Vagina (tissue), 2 donors: ENCODE data around the gene CBY2. TPM values are rescaled to one million over a fixed set of nuclear protein-coding genes. Genes with fewer than 3 reads are reported as not detected.
A peak's percentile ranks its signal among the peaks of the same experiment; 100 is the strongest.

Experiments used
- DNase-seq, 2 donors: peaks; one replicate each; pipeline ENCODE4 v3.0.0-alpha.2; 2017; ENCODE audit errors: extremely low spot score in 2 of 2
- H3K27ac ChIP-seq: fragments of 200-600 bp; sonication (generic); one replicate; pipeline ENCODE4 v1.5.1; 2019
- H3K27me3 ChIP-seq: fragments of 200-600 bp; sonication (generic); one replicate; pipeline ENCODE4 v1.5.1; 2019
- H3K36me3 ChIP-seq, 2 donors: fragments of 200-600 bp; sonication (generic); one replicate each; pipeline ENCODE4 v1.5.1; 2017 to 2019
- H3K4me1 ChIP-seq: fragments of 200-600 bp; sonication (generic); one replicate; pipeline ENCODE4 v1.5.1; 2019
- H3K4me3 ChIP-seq, 2 donors: fragments of 200-600 bp; sonication (generic); 1 replicate in 1 of 2; 2 replicates in 1 of 2; pipeline ENCODE4 v1.5.1; 2016 to 2019
- H3K9me3 ChIP-seq: fragments of 200-600 bp; sonication (generic); one replicate; pipeline ENCODE4 v1.5.1; 2019
- POLR2A ChIP-seq, 2 donors: fragments of 450-650 bp; IDR thresholded peaks; one replicate each; pipeline ENCODE4 v1.6.1; 2017; ENCODE audit warnings: antibody characterized with exemption in 2 of 2, mild to moderate bottlenecking in 2 of 2, moderate library complexity in 2 of 2
- POLR2AphosphoS5 ChIP-seq, 2 donors: sonication (generic); formaldehyde crosslinking; IDR thresholded peaks; one replicate each; pipeline ENCODE4 v1.9.0; 2017; ENCODE audit warnings: antibody characterized with exemption in 2 of 2, mild to moderate bottlenecking in 2 of 2, low read depth in 1 of 2; ENCODE audit not compliant: insufficient read depth in 1 of 2
- intact Hi-C: fragments of 100-400 bp; cut with DNase I; formaldehyde crosslinking; loops from one replicate; pipeline ENCODE4 v1.15.1; 2023
- total RNA-seq: library from RNA; depleted of rRNA; stranded (reverse); fragments of >200 nt; gene quantifications from one replicate; pipeline ENCODE4 v1.2.3, GENCODE V29; 2016
- TF ChIP-seq, protein P1 (sequence below), 3 experiments: fragments of 450-650 bp in 2 of 3; fragments of 200-600 bp in 1 of 3; sonication (generic) in 1 of 3; IDR thresholded peaks; one replicate each; pipeline ENCODE4 v1.5.1; 2017 to 2019; ENCODE audit warnings: antibody characterized with exemption in 3 of 3, mild to moderate bottlenecking in 2 of 3, moderate library complexity in 2 of 3

Gene CBY2
- total RNA-seq, 1 donor from 2014 or later: not detected

DNA sequence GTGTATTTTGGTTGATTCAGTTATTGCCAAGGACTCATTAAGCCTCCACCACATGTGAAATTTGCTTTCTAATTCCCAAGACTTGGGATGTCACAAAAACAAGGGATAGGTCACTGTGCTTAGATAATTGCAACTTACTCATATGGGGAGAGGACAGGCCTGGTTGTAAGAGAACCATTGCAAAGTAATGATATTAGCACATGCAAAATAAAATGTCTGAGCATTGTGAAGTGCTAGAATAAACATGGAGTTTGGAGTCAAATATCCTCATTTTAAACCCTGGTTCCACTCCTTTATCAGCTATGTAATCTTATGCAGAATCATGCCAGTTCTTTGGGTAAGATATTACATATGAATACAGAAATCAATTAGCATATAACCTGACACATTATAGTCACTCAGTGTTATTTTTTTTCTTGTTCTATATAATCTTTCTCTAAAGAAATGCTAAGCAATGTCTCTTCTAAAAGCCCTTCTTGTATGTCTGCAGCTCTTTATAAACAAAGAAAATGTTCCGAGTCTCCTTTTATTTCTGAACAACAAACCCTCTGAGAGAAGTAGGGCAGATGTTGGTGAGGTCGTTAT, 5.5 kb downstream of the CBY2 start:
- Histone ChIP-seq H3K36me3 (no peaks in the 10 kb centered on the region), H3K4me3 (no peak overlapping the region), H3K27me3 (no peaks in the 10 kb centered on the region), H3K27ac (no peak overlapping the region), H3K9me3 (no peaks in the 10 kb centered on the region), H3K4me1 (no peaks in the 10 kb centered on the region)
- DNase-seq: no peak
- no peak for TF ChIP-seq POLR2A (IDR thresholded peaks at IDR 0.05)
- TF ChIP-seq, protein P1, sequence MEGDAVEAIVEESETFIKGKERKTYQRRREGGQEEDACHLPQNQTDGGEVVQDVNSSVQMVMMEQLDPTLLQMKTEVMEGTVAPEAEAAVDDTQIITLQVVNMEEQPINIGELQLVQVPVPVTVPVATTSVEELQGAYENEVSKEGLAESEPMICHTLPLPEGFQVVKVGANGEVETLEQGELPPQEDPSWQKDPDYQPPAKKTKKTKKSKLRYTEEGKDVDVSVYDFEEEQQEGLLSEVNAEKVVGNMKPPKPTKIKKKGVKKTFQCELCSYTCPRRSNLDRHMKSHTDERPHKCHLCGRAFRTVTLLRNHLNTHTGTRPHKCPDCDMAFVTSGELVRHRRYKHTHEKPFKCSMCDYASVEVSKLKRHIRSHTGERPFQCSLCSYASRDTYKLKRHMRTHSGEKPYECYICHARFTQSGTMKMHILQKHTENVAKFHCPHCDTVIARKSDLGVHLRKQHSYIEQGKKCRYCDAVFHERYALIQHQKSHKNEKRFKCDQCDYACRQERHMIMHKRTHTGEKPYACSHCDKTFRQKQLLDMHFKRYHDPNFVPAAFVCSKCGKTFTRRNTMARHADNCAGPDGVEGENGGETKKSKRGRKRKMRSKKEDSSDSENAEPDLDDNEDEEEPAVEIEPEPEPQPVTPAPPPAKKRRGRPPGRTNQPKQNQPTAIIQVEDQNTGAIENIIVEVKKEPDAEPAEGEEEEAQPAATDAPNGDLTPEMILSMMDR (IDR thresholded peaks at IDR 0.05): no peak
- TF ChIP-seq POLR2AphosphoS5 (IDR thresholded peaks at IDR 0.05; ENCODE audit: insufficient read depth in 1 of 2, low read depth in 1 of 2): no peak
- intact Hi-C loops: no loop called here

GRCh38 chr13:45711951-45712350, 9.8 kb downstream of the CBY2 start:
- Histone ChIP-seq H3K4me3 (no peak overlapping the region), H3K36me3 (no peaks in the 10 kb centered on the region), H3K4me1 (no peaks in the 10 kb centered on the region), H3K27me3 (no peaks in the 10 kb centered on the region), H3K27ac (no peak overlapping the region), H3K9me3 (no peaks in the 10 kb centered on the region)
- peak in 1 of 2 donors; percentile 47 for DNase-seq
- intact Hi-C loops: no loop called here
- no peak for TF ChIP-seq POLR2A (IDR thresholded peaks at IDR 0.05)
- TF ChIP-seq, protein P1 (IDR thresholded peaks at IDR 0.05): no peak
- TF ChIP-seq POLR2AphosphoS5 (IDR thresholded peaks at IDR 0.05; ENCODE audit: insufficient read depth in 1 of 2, low read depth in 1 of 2): no peak

DNA sequence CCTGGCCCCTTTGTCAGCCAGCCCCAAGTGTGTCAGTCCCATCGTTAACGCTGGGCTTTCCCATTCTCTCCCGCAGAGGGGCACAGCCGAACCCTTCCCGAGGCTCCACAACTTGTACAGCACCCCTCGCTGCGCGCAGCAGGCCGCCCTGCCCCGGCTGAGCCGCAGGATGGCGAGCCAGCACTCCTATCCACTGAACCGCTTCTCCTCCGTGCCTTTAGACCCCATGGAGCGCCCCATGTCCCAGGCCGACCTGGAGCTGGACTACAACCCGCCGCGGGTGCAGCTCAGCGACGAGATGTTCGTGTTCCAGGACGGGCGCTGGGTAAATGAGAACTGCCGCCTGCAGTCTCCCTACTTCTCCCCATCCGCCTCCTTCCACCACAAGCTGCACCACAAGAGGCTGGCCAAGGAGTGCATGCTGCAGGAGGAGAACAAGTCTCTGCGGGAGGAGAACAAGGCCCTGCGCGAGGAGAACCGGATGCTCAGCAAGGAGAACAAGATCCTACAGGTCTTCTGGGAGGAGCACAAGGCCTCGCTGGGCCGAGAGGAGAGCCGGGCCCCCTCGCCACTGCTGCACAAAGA, 11.1 kb downstream of the CBY2 start:
- no peaks in the 10 kb centered on the region for H3K36me3 ChIP-seq
- no peaks in the 10 kb centered on the region for H3K27me3 ChIP-seq
- no peaks in the 10 kb centered on the region for H3K4me1 ChIP-seq
- DNase-seq: peak; percentile 77 to 94
- no peak overlapping the region for H3K27ac ChIP-seq
- no peaks in the 10 kb centered on the region for H3K9me3 ChIP-seq
- TF ChIP-seq, protein P1 (IDR thresholded peaks at IDR 0.05): no peak
- no peak for TF ChIP-seq POLR2AphosphoS5 (IDR thresholded peaks at IDR 0.05; ENCODE audit: insufficient read depth in 1 of 2, low read depth in 1 of 2)
- no peak for TF ChIP-seq POLR2A (IDR thresholded peaks at IDR 0.05)
- intact Hi-C loops: no loop called here
- no peak overlapping the region for H3K4me3 ChIP-seq

DNA sequence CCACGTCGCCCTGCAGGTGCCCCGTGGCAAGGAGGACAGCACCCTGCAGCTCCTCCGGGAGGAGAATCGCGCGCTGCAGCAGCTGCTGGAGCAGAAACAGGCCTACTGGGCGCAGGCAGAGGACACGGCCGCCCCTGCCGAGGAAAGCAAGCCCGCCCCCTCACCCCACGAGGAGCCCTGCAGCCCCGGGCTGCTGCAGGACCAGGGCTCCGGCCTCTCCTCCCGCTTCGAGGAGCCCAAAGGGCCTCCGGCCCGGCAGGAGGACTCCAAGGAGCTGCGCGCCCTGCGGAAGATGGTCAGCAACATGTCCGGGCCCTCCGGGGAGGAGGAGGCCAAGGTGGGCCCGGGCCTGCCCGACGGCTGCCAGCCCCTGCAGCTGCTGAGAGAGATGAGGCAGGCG, 11.6 kb downstream of the CBY2 start:
- H3K4me3 ChIP-seq: no peak overlapping the region
- no peaks in the 10 kb centered on the region for H3K36me3 ChIP-seq
- intact Hi-C loops: no loop called here
- H3K4me1 ChIP-seq: no peaks in the 10 kb centered on the region
- TF ChIP-seq, protein P1 (IDR thresholded peaks at IDR 0.05): no peak
- TF ChIP-seq POLR2AphosphoS5 (IDR thresholded peaks at IDR 0.05; ENCODE audit: insufficient read depth in 1 of 2, low read depth in 1 of 2) (no peak), POLR2A (IDR thresholded peaks at IDR 0.05) (no peak)
- peak in 1 of 2 donors; percentile 81 for DNase-seq
- H3K27me3 ChIP-seq: no peaks in the 10 kb centered on the region
- H3K9me3 ChIP-seq: no peaks in the 10 kb centered on the region
- H3K27ac ChIP-seq: no peak overlapping the region

DNA sequence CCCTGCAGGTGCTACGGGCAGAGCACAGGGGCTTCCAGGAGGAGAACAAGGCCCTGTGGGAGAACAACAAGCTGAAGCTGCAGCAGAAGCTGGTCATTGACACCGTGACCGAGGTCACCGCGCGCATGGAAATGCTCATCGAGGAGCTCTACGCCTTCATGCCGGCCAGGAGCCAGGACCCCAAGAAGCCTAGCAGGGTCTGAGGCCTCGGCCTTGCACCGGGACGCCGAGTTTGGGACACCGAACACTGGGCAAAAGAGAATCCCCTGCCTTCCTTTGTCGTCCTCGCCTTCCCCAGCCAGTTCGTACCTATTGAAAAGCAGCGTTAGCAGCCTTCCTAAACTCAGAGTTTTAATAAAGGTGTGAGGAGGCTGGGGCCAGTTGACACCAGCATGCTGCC, 12.1 kb downstream of the CBY2 start:
- peak; percentile 43 to 47 for DNase-seq
- H3K4me1 ChIP-seq: no peaks in the 10 kb centered on the region
- intact Hi-C loops: no loop called here
- H3K27ac ChIP-seq: no peak overlapping the region
- TF ChIP-seq, protein P1 (IDR thresholded peaks at IDR 0.05): no peak
- TF ChIP-seq POLR2A (IDR thresholded peaks at IDR 0.05): no peak
- no peak for TF ChIP-seq POLR2AphosphoS5 (IDR thresholded peaks at IDR 0.05; ENCODE audit: insufficient read depth in 1 of 2, low read depth in 1 of 2)
- no peaks in the 10 kb centered on the region for H3K9me3 ChIP-seq
- no peaks in the 10 kb centered on the region for H3K36me3 ChIP-seq
- no peaks in the 10 kb centered on the region for H3K27me3 ChIP-seq
- no peak overlapping the region for H3K4me3 ChIP-seq
